Retinal pigment epithelial cell (primary cell): Measurements from ENCODE around the gene CLIP2.
"Not testable (repeated sequence)": the region's sequence is repeated elsewhere in the genome, so short reads cannot be mapped to it uniquely, and the experiment has no call there.

Experiments
- DNase-seq: peaks from one replicate; pipeline ENCODE4 v3.0.0-alpha.2; 2010; ENCODE audit warnings: low read depth
- H3K4me3 ChIP-seq: 2 replicates; pipeline ENCODE4 v1.5.1; 2011; ENCODE audit warnings: mild to moderate bottlenecking, low read length, control low read depth, moderate library complexity
- CTCF ChIP-seq: conservative IDR thresholded peaks from 2 replicates; pipeline ENCODE4 v1.5.1; 2011; ENCODE audit warnings: low read depth, low read length, control low read depth, inconsistent platforms

The CLIP2 gene

GRCh38 chr7:74388880-74389415, 99.7 kb downstream of the CLIP2 start:
- no peak for TF ChIP-seq CTCF
- no peak for DNase-seq
- H3K4me3 ChIP-seq: no peak overlapping the region

GRCh38 chr7:74393722-74394121, 104.5 kb downstream of the CLIP2 start:
- DNase-seq, H3K4me3 ChIP-seq: not testable (repeated sequence)
- TF ChIP-seq CTCF: peak; percentile 47

GRCh38 chr7:74394601-74395000, 105.4 kb downstream of the CLIP2 start:
- not testable (repeated sequence) for DNase-seq, H3K4me3 ChIP-seq
- TF ChIP-seq CTCF: peak; percentile 40

- no peak for DNase-seq
- no peak for TF ChIP-seq CTCF
- no peak overlapping the region for H3K4me3 ChIP-seq
Measured at GRCh38 chr7:74395745-74396311, 106.6 kb downstream of the CLIP2 start.

GRCh38 chr7:74396993-74397392, 107.8 kb downstream of the CLIP2 start:
- TF ChIP-seq CTCF: no peak
- DNase-seq: no peak
- H3K4me3 ChIP-seq: no peak overlapping the region

- no peak overlapping the region for H3K4me3 ChIP-seq
- TF ChIP-seq CTCF: no peak
- no peak for DNase-seq
Measured at GRCh38 chr7:74398426-74398825, 109.2 kb downstream of the CLIP2 start.

GRCh38 chr7:74399006-74399405, 109.8 kb downstream of the CLIP2 start:
- no peak overlapping the region for H3K4me3 ChIP-seq
- no peak for TF ChIP-seq CTCF
- no peak for DNase-seq
